ENCODE data around the gene MCC. TPM values are rescaled to one million over a fixed set of nuclear protein-coding genes. Genes with fewer than 3 reads are reported as not detected.

The MCC gene
- total RNA-seq, 1 donor from 2014 or later, result 31.9 TPM

DNA sequence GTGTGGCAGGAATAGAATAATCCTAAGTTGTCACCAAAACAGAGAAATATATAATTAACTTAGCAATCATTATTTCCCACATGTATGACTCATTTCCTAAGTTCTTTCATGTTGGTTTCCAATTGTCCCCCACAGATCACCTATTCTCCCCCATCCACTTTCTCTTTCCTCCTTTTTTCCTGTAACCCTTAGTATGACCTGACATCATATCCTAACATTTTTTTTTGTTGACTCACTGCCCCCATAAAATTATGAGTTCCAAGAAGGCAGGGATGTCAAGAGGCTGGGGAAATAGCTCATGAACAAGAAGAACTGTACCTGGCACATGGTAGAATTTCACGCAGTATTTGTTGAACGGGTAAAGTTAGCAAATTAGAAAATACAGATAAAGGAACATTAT is 324.9 kb downstream of the MCC start:
- intact Hi-C loops (cut with DNase I), result loop anchor here (5.0 kb wide), 1 partner anchor 71 kb away; no protein-coding TSS in a partner anchor
- DNase-seq (ENCODE audit: missing footprints) (no peak), ATAC-seq (no peak)

DNA sequence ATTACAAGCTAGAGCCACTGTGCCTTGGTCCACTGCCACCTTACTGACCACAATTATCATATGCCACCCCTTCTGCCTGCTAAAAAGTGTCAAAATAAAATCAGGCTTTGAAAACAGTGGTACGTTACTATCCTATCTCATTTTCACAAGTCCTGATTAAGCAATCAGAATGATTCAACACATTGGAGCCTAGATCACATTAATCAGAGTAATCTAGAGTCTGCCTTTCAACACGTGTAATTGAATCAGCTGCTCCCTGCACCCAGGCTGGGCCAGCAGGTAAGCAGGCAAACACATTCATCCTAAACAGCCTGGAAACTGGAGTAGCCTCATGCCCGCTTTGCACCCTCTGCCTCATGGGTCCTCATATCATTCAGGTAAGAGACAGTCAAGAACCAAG is 325.5 kb downstream of the MCC start:
- intact Hi-C loops (cut with DNase I), result loop anchor here (5.0 kb wide), 1 partner anchor 70 kb away; no protein-coding TSS in a partner anchor
- DNase-seq (ENCODE audit: missing footprints) (no peak), ATAC-seq (no peak)

DNA sequence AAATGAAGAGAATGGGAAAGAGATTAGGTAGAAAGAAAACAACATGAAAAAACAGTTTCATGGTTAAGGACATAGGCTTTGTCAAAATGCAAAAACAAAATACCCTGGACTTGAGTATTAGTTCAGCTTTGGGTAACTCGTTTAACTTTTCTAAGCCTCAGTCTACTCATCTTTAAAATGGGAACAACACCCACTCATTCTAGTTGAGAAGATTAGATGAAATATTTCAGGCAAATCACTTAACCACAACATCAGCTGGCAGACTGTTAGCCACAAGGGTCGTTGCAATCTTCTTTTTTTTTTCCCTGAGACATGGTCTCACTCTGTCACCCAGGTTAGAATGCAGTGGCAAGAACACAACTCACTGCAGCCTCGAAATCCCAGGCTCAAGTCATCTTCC is 326.0 kb downstream of the MCC start:
- ATAC-seq (no peak), DNase-seq (ENCODE audit: missing footprints) (no peak)
- intact Hi-C loops (cut with DNase I), result loop anchor here (5.0 kb wide), 1 partner anchor 70 kb away; no protein-coding TSS in a partner anchor

DNA sequence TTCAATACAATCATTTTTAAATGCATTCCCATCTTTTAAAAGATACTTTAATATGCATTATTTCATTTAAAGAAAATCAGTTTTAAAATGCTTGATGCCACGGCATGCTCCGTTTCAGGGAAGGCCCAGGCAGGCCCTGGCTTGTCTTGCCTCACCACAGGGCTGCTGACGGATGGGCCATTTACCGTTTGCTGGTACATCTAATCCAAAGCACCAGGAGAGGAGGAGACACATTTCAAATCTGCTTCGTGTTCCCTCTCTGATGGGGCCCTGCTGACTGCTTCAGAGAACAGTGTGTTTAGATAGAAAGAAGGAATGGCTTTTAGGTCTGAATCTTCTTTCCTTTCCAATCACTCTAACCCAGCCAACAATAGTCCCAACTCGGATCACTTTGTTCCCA is 326.4 kb downstream of the MCC start:
- DNase-seq (ENCODE audit: missing footprints) (peak; percentile 75), ATAC-seq (peak; percentile 73)
- intact Hi-C loops (cut with DNase I), result loop anchor here (5.0 kb wide), 1 partner anchor 70 kb away; no protein-coding TSS in a partner anchor

DNA sequence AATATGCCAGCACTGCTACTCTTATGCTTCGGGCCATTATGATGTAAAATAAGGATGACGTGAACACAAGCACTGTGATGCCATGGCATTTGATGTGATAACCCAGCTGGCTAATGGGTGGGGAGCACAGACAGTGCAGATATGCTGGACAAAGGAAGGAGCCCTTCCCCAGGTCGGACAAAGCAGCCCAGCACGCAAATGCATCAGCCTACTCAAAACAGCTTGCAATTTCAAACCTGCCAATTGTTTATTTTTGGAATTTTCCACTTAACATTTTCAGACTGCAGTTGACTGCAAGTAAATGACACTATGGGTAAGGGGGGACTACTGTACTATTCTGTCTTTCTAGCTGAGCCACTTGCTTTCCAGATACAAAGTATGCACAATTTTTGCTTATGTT is 330.4 kb downstream of the MCC start:
- intact Hi-C loops (cut with DNase I), result no loop called here
- no peak for ATAC-seq
- no peak for DNase-seq (ENCODE audit: missing footprints)

DNA sequence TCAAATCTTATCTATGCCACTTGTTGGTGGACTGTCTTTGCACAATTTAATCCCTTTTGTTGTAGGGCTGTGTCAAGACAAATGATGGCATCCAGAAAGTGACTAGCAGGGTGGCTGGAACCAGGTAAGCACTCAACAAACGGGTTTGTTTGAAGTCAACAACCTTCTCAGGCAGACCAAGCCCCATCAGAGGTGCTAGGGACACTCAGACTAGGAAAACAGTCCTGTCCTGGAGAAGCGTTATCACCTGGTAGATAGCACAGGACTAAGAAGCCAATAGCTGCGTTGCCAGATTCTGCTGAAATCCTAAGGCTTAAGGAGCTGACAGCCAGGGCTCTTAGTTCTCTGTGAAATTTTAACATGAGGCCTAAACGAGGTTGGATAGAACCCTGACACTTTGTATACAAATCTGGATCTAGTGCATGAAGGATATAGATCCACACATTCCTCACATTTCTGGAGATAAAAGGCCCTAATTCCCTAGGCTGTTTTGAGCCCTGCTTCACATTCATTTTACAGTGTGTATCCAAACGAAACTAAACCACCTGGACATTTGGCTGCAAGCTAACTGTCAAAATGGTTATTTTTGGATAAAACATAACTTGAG is 331.9 kb downstream of the MCC start:
- intact Hi-C loops (cut with DNase I), result no loop called here
- no peak for ATAC-seq
- no peak for DNase-seq (ENCODE audit: missing footprints)

DNA sequence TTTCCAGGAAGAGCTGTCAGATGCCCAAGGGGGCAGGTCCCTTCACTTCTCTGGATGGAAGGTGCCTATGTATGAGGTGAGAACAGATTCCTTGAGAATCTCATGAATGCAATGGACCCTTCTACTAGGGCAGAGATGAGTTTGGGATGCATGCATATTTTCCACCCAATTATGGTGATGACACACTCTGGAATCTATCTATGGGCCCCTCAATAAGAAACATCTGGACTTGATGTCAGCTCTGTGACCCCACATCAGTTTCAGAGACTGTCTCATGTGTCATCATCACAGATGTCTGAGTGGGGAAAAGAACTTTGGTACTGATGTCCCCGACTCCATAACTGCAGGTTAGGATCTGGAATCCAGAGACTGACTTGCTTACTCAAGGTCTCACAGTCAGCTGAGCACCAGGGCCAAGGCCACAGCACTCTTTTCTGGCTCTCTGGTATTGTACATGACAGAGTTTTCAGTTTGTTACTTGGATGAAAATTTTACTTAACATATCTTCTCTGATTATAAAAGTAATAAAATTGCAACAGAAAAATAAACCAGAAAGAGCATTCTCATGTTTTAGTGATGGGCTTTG is 334.6 kb downstream of the MCC start:
- ATAC-seq (no peak), DNase-seq (ENCODE audit: missing footprints) (no peak)
- intact Hi-C loops (cut with DNase I), result no loop called here

DNA sequence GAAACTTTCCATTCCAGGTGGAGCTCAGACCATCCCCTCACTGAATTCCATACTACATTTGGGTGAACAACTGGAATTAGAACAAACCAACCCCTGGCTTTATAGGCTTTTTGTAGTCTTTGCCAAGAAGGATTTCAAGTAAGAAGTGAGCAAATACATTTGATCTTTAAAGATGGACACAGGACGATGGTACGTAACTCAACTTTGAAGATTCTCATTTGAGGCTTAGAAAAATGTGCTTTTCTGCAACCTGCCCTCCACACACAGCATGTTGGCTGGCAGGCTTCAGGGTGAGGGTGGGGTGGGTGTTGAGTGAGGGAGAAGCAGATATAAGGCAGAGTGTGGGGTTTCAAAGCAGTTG is 335.9 kb downstream of the MCC start:
- ATAC-seq, result no peak
- no peak for DNase-seq (ENCODE audit: missing footprints)
- intact Hi-C loops (cut with DNase I), result no loop called here

DNA sequence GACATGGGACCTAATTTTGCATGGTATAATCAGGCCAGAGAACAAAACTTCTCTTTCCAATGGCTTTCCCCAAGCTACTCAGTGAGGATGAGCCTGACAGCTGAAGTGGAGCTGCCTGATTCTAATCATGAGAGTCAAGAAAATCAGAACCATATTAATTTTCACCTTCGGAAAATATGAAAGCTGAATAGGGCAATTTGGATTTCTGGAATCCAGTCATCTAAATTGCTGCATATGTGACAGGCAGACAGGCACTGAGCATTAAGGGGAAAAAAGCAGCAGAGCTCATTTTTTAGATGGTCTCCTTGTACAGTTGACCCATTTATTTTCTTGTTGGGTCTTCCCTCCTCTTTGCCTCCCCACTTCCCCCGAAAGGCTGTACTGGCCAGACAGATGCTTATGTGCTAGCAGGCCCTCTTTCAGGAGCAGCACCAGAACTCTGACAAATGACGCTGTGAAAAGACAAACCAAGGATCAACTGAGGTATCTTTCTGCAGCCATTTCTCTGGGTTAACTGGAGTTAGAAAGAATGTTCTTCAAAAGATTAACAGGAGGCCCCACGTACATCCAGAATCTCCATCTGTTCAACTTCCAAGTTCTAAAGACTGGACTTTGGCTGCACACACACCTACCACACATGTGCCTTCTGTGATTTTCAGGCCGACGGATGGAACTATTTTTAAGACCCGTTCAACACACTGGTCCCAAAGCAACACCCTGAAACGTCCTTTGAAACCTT is 336.4 kb downstream of the MCC start:
- intact Hi-C loops (cut with DNase I), result no loop called here
- ATAC-seq (no peak), DNase-seq (ENCODE audit: missing footprints) (no peak)

DNA sequence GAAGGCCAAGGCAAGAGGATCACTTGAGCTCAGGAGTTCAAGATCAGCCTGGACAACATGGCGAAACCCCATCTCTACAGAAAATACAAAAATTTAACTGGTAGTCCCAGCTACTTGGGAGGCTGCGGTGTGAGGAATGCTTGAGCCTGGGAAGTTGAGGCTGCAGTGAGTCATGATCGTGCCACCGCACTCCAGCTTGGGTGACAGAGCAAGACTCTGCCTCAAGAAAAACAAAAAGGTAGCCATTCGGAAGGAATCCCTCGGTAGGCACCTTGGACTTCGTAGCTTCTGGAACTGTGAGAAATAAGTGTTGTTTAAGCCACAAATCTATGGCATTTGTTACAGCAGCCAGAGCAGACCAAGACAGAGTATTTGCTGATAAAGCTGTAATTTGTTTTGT is 337.4 kb downstream of the MCC start:
- intact Hi-C loops (cut with DNase I), result no loop called here
- no peak for ATAC-seq
- no peak for DNase-seq (ENCODE audit: missing footprints)

DNA sequence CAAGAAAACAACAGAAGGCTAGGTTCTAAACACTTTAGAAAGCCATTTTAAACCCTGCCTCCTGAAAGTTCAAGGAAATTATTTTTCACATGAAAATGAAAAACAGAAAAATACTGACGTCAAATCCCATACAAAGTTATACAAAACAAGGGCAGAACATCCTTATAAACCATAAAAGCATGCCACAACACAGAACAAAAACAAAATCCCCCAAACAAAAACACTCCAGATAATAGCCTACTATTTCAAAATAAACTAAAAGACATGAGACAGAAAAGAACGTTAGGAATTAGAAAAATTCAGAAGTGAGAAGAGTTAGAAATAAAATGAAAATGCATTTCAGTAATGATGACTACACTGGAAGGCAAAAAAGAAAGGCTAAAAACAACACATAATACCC is 338.0 kb downstream of the MCC start:
- no peak for ATAC-seq
- no peak for DNase-seq (ENCODE audit: missing footprints)
- intact Hi-C loops (cut with DNase I), result no loop called here

DNA sequence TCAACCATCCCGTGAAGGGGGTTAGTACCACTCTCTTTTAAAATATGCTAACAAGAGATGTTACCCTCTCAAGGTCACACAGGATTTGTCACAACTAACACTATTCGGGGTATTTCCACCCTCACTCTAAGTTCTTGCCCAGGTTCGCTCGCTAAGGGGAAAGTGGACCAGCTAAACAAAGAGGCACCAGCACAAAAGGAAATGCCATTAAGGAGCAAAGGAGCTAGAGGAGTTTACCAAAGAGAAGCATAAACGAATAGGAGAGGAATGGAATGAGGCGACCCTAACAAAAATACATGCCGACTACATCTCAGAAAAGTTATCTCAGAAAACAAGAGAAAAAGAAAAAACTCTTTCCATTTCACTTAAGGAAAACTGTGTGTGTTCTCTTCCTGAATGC is 340.7 kb downstream of the MCC start:
- intact Hi-C loops (cut with DNase I), result no loop called here
- no peak for DNase-seq (ENCODE audit: missing footprints)
- ATAC-seq, result no peak

DNA sequence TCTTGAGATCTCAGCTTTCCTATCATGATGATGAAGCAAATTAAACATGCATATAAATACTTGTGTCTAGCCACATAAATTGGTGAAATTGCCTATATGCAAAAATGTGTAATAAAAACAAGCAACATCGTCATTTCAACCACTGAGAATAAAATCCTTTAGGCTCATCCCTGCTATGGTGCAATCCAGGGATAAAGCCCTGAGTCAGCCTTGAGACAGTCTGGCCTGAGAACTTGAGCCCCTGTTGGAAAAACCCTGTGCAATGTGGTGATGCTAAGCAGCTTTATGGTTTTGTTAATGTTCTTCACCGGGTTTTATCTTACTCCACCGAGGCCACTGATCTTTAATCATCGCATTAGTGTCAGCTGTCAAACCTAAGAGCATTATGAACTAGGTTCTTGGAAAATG is 341.1 kb downstream of the MCC start:
- DNase-seq (ENCODE audit: missing footprints) (no peak), ATAC-seq (peak; percentile 48)
- intact Hi-C loops (cut with DNase I), result no loop called here

DNA sequence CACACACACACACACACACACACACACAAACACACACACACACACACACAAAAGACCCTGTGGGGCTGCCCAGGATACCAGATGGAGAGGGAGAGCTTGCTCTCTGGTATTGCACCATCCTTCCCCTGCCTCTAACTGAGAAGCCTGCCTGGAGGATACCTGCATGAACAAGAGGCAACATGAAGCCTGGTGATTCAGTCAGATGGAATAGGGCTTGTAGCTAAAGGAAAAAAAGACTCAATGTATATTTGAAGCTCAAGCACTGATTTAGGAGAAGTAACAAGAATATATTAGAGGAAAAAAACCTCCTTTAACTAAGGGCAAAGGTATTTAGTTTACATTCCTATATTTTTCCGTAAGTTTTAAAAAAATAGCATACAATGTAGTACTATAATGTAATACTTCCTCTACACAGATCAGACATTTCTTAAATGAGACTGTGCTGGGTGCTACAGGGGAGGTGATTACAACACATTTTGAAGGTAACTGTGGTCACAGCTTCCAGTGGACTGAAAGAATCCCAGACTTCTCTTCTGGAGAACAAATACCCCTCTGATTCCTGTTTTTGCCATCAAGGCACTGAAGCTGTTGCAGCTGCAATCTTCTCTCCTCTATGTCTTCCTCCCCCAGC is 342.4 kb downstream of the MCC start:
- ATAC-seq (no peak), DNase-seq (ENCODE audit: missing footprints) (no peak)
- intact Hi-C loops (cut with DNase I), result no loop called here

DNA sequence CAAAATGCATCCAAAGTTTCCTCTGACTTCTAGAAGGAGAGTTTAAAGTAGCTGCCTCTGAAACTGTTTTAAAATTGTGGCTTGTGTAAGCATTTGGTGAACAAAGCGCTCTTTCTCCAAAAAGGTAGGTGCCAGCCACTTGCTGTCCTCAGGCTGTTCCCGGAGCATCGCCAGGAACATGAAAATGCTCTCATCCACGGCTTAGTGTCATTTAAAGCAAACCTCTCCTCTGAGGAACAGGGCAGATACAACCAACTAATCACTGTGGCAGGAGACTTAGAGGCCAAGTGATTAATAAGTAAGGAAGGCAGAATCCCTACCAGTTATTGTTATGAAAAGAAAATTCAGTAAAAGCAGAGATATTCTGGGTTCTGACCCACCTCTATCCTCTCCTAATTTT is 346.1 kb downstream of the MCC start:
- DNase-seq (ENCODE audit: missing footprints) (no peak), ATAC-seq (no peak)
- intact Hi-C loops (cut with DNase I), result no loop called here

DNA sequence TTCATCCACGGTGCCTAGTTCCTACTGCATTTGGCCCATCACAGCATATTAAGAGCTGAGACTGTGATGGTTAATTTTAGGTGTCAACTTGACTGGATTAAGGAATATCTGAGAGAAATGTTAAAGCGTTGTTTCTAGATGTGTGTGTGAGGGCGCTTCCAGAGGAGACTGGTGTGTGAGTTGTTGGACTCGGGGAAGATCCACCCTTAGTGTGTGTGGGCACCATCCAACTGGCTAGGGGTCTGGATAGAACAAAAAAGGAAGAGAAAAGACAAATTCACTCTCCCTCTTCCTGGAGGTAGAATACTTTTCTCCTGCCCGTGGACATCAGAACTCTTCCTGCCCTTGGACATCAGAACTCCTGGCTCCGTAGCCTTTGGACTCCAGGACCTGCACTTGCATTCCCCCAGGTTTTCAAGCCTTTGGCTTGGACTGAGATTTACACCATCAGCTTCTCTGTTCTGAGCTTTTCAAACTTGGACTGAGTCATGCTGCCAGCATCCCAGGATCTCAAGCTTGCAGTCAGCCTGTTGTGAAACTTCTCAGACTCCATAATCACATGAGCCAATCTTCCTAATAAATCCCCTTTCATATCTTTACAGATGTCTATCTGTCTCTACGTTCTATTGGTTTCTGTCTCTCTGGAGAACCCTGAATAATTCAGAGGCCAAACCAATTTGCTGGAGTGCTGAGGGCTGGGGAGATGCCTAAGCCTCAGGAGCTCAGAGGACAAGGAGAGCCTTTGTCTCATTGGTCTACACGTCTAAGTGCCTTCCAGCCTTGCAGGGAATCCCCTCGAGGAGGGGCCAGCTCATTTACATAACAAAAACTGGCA is 347.2 kb downstream of the MCC start:
- intact Hi-C loops (cut with DNase I), result no loop called here
- ATAC-seq (peak; percentile 85), DNase-seq (ENCODE audit: missing footprints) (no peak)

DNA sequence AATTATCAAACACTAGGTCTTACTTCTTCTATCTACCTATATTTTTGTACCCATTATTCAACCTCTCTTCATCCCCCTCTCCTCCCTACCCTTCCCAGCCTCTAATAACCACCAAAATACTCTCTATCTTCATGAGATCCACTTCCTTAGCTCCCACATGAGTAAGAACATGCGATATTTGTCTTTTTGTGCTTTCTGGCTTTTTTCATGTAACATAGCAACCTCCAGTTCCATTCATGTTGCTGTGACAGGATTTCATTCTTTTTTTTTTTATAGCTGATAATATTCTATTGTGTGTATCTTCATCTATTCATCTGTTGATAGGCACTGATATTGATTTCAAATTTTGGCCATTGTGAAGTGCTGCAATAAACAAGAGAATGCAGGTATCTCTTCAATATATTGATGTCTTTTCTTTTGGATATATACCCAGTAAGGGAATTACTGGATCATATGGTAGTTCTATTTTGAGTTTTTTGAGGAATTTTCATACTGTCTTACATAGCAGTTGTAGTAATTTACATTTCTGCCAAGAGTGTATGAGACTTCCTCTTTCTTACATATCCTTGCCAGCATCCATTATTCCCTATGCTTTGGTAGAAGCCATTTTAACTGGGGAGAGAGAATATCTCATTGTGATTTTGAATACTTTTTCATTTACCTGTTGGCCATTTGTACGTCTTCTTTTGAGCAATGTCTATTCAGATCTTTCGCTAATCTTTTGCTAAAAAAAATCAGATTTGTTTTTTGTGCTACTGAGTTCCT is 354.9 kb downstream of the MCC start:
- ATAC-seq, result no peak
- no peak for DNase-seq (ENCODE audit: missing footprints)
- intact Hi-C loops (cut with DNase I), result no loop called here

DNA sequence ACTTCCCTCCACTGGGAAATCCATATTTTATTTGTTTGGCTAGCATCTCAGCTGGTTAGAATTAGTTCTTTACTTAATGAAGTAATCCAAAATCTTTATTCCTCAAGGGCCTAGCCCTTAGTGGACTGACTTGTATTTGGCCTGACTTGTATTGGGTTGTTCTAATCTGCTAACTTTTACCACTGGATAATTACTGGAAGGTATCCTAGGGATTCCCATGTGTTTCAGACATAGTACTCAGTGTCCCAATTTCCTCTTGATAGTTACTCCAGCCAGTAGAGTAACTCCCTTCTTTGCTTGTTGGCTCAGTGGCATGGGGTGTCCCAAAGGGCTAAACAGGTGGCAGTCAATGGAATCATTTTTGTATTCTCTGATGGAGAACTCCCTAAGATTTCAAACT is 355.7 kb downstream of the MCC start:
- intact Hi-C loops (cut with DNase I), result no loop called here
- ATAC-seq (peak; percentile 97), DNase-seq (ENCODE audit: missing footprints) (no peak)

Measured in Right ventricle myocardium inferior (tissue), 1 donor.